Right renal pelvis (tissue), 4 donors: ENCODE data around the gene STARD7. TPM values are rescaled to one million over a fixed set of nuclear protein-coding genes. Genes with fewer than 3 reads are reported as not detected.
"Not testable (repeated sequence)": the region's sequence is repeated elsewhere in the genome, so short reads cannot be mapped to it uniquely, and the experiment has no call there.

Experiments used
- DNase-seq, 4 donors: peaks; one replicate each; pipeline ENCODE4 v3.0.0-alpha.2; 2013; ENCODE audit warnings: low read depth in 4 of 4, low spot score in 3 of 4, missing footprints in 1 of 4
- polyA plus RNA-seq, 4 donors: library from polyadenylated mRNA; unstranded; fragments of 120-200 nt; gene quantifications; one replicate each; pipeline ENCODE4 v1.2.1, GENCODE V29; 2013; ENCODE audit not compliant: insufficient read length in 4 of 4

The STARD7 gene
- polyA plus RNA-seq, 4 donors: 125 to 152 (median 147) TPM

- DNase-seq: no peak
Measured at GRCh38 chr2:96167407-96168013, 41.1 kb downstream of the STARD7 start.

- DNase-seq: no peak
Measured at GRCh38 chr2:96164459-96165184, 44.0 kb downstream of the STARD7 start.

GRCh38 chr2:96163768-96164429 is 44.7 kb downstream of the STARD7 start:
- DNase-seq: peak in 1 of 4 donors; percentile 23

GRCh38 chr2:96163415-96163767 is 45.2 kb downstream of the STARD7 start:
- DNase-seq: no peak

GRCh38 chr2:96161898-96162297 is 46.7 kb downstream of the STARD7 start:
- no peak for DNase-seq

- not testable (repeated sequence) for DNase-seq
Measured at GRCh38 chr2:96160366-96160765, 48.3 kb downstream of the STARD7 start.

- DNase-seq: no peak
Measured at GRCh38 chr2:96159084-96159830, 49.4 kb downstream of the STARD7 start.

- no peak for DNase-seq
Measured at GRCh38 chr2:96158554-96158940, 50.1 kb downstream of the STARD7 start.

- no peak for DNase-seq
Measured at GRCh38 chr2:96157649-96158553, 50.7 kb downstream of the STARD7 start.

- DNase-seq: no peak
Measured at GRCh38 chr2:96156926-96157648, 51.5 kb downstream of the STARD7 start.

GRCh38 chr2:96156011-96156820 is 52.4 kb downstream of the STARD7 start:
- DNase-seq: no peak

GRCh38 chr2:96154506-96155380 is 53.9 kb downstream of the STARD7 start:
- no peak for DNase-seq

GRCh38 chr2:96153991-96154431 is 54.6 kb downstream of the STARD7 start:
- DNase-seq: no peak

- no peak for DNase-seq
Measured at GRCh38 chr2:96153291-96153713, 55.3 kb downstream of the STARD7 start.

GRCh38 chr2:96152304-96153161 is 56.1 kb downstream of the STARD7 start:
- DNase-seq: no peak

GRCh38 chr2:96151595-96152303 is 56.9 kb downstream of the STARD7 start:
- DNase-seq: no peak
